ENCODE measurements around the gene MISP.
A peak's percentile ranks its signal among the peaks of the same experiment; 100 is the strongest.
"Not testable (repeated sequence)": the region's sequence is repeated elsewhere in the genome, so short reads cannot be mapped to it uniquely, and the experiment has no call there.

The MISP gene

GRCh38 chr19:726993-727956, 23.6 kb upstream of the MISP start:
- no peak for DNase-seq

- no peak for DNase-seq
Observed at GRCh38 chr19:728011-728410, 22.9 kb upstream of the MISP start.

- not testable (repeated sequence) for DNase-seq
Observed at GRCh38 chr19:729564-729963, 21.3 kb upstream of the MISP start.

- DNase-seq, result no peak
Observed at GRCh38 chr19:729965-730668, 20.8 kb upstream of the MISP start.

GRCh38 chr19:731000-731399, 19.9 kb upstream of the MISP start:
- no peak for DNase-seq

GRCh38 chr19:732148-733069, 18.5 kb upstream of the MISP start:
- DNase-seq, result no peak

- DNase-seq, result no peak
Observed at GRCh38 chr19:734716-735115, 16.2 kb upstream of the MISP start.

GRCh38 chr19:736125-736524, 14.8 kb upstream of the MISP start:
- DNase-seq, result no peak

GRCh38 chr19:737591-738093, 13.3 kb upstream of the MISP start:
- peak; percentile 65 for DNase-seq

- DNase-seq, result no peak
Observed at GRCh38 chr19:738509-739128, 12.3 kb upstream of the MISP start.

GRCh38 chr19:739998-740715, 10.8 kb upstream of the MISP start:
- no peak for DNase-seq

GRCh38 chr19:740816-741505, 10.0 kb upstream of the MISP start:
- not testable (repeated sequence) for DNase-seq

GRCh38 chr19:741506-742131, 9.3 kb upstream of the MISP start:
- peak; percentile 8 for DNase-seq

GRCh38 chr19:742540-743075, 8.3 kb upstream of the MISP start:
- DNase-seq, result no peak

GRCh38 chr19:743168-743687, 7.7 kb upstream of the MISP start:
- DNase-seq, result no peak

- DNase-seq, result not testable (repeated sequence)
Observed at GRCh38 chr19:745138-745537, 5.8 kb upstream of the MISP start.

- DNase-seq, result no peak
Observed at GRCh38 chr19:746208-746819, 4.6 kb upstream of the MISP start.

- DNase-seq, result no peak
Observed at GRCh38 chr19:746956-747355, 4.0 kb upstream of the MISP start.

Measured in activated CD4-positive, alpha-beta T cell treated with anti-CD3 and anti-CD28 coated beads, Interleukin-2, Interleukin-6, amounts not matched to agents 100 ng/mL and 50 ng/mL, durations not matched to agents 16 hours and 8 hours (primary cell).